ENCODE data around the gene NADSYN1. TPM values are rescaled to one million over a fixed set of nuclear protein-coding genes. Genes with fewer than 3 reads are reported as not detected.

Gene NADSYN1
- total RNA-seq, 1 donor from 2014 or later: 60.5 TPM

DNA sequence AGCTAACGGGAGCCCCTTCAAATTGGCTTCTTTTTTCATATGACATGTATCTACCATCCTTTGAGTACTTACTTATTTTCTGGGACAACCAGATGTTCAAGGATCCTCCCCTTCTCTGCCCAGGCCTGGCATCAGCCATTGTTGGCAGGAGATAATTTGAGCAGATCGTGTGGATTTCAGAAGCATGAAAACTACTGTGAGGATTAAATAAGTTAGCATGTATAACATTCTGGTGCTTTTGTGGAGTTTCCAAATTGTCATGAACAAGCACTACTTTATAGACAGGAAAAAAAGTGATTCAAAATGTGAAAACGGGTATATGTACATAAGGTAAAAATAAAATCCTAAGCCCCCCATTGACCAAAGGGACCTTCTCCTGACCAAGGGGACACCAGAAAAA lies 2.1 kb upstream of the NADSYN1 start:
- DNase-seq (ENCODE audit: low read depth in 2 of 2): no peak

DNA sequence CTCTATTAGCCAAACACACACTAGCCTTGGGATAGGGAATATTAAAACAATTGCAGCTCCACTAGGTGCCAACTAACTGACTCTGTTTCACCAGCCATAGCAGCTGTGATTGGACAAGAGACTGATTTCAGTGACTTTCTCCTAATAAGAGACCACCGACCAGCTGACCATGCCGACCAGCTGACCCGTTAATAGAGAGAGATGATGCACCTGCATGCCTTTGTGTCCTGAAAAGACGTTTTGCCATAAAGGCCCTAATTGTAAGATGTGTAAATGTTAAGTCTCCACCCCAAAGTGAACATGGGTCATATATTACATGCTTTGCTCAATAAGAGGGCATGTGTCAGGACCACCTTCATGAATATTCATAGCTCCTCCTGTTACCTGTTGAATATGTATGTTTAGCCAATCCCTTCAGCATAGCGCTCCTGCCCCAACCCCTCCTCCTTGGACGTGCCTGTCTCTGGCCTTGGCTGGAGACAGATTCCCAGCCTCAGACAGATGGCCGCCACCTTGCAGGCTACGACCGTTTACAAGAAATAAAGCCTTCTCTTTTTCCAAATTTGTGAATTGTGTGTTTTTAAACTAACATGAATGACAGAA lies 1.3 kb upstream of the NADSYN1 start:
- no peak for DNase-seq (ENCODE audit: low read depth in 2 of 2)

DNA sequence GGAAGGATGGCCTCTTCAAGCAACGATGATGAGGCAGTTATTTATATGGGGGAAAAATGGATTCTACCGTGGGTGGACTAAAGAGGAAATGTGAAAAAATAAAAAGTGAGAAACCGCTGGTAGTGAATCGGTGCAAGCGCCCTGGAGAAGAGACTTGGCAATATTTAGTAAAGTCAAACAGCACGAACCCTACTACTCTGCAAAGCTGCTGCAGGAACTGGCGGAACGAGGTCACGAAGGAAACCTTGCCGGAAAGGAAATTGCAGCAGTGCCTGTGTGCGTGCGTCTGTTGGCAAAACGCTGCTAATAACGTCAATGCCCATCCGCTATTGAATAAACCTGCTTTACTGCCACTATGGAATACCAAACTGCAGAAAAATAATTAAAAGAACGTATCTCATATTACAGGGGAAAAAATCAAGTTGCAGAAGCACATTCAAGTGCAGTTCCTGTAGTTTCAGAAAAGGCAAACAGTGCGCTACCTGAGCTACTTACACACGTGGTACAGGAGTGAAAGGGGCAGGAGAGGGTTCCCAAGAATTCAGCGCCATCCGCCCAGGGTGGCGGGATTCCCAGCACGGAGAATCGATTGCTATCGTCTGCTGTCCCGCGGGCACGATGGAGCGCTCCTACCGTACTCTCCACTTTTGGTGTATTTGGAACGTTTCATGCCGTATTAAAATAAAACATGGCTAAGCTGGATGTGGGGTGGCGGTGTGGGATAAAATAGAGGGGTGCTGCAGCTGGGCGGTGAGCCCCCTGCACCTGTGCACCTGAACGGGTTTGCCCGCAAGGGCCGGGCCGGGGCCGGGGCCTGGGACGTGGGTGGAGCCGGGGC lies 585 bp upstream of the NADSYN1 start:
- DNase-seq (ENCODE audit: low read depth in 2 of 2): peak; percentile 48 to 69

DNA sequence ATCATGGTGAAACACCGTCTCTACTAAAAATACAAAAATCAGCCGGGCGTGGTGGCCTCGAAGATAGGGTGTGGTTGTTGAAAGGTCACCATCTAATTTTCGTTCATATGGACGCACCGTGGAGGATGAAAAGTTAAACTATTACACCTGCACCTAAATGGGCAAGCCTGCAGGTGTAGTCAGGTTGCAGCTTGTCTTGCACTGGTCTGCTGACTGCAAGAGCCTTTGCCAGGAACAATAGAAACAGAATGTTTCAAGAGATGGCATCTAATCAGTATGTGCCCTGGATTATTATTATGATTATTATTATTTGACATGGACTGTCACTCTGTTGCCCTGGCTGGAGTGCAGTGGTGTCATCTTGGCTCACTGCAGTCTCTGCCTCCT lies 908 bp downstream of the NADSYN1 start:
- no peak for DNase-seq (ENCODE audit: low read depth in 2 of 2)

DNA sequence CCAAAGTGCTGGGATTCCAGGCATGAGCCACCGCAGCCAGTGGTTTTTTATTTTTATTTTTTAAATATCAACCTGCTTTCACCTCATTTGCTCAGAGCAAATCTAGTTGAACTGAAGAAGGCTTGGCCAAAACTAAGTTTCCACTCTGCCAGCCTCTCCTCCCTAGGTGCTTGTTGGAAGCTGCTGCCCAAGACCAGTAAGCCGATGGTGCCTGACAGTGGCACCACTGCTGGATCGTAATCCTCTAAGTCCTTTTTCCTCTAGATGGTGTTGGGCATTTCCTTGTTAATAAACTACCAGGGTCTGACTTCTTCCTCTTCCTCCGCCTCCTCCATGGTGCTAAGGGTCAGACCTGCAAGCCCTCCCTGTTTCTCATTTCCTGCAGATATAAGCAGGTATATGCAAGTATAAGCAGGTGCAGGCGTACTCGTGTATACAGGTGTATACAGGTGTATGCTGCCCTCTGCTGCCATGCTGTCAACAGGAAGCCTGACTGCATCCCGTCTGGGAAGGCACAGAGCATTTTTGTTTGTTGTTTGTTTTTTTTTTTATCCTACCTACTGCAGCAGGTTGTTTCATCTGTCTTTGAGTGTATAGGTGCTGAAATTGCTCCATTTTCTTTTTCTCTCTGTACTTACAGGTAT lies 1.6 kb downstream of the NADSYN1 start:
- no peak for DNase-seq (ENCODE audit: low read depth in 2 of 2)

DNA sequence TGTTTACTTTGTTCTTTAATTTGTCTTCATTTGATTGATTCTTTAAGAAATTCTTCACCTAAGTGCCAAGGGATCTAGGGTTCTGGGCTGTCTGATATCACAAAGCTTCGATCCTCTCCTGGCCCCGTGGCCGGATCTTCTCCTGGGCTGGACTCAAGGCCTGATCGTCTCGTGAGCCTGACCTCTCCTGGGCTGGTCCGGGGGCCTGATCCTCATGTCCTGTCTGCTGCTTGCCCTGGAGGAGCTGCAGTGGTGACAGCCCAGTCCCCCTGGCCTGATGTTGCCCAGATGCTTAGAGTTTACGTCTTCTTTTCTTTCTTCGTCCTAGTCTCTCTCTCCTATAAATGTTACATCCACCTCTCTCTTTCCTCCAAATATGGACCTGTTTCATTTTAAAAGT lies 3.3 kb downstream of the NADSYN1 start:
- DNase-seq (ENCODE audit: low read depth in 2 of 2): no peak

DNA sequence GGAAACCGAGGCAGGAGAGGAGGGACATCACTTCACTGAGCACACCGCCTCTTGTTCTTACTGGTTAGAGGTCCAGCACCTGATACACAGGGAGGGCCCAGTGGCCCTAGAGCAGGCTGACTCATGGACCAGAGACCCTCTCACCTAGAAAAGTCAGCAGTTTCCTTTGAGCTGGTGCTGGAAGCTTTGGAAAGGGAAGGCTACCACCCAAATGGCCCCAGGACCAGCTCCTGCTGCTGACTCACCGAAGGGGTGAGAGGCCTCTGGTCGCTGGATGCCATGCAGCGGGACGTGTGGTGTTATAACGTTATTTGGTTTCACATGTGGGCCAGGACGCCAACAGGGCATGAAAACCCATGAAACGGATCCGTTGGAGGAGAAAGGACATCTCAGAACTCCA lies 3.8 kb downstream of the NADSYN1 start:
- no peak for DNase-seq (ENCODE audit: low read depth in 2 of 2)

DNA sequence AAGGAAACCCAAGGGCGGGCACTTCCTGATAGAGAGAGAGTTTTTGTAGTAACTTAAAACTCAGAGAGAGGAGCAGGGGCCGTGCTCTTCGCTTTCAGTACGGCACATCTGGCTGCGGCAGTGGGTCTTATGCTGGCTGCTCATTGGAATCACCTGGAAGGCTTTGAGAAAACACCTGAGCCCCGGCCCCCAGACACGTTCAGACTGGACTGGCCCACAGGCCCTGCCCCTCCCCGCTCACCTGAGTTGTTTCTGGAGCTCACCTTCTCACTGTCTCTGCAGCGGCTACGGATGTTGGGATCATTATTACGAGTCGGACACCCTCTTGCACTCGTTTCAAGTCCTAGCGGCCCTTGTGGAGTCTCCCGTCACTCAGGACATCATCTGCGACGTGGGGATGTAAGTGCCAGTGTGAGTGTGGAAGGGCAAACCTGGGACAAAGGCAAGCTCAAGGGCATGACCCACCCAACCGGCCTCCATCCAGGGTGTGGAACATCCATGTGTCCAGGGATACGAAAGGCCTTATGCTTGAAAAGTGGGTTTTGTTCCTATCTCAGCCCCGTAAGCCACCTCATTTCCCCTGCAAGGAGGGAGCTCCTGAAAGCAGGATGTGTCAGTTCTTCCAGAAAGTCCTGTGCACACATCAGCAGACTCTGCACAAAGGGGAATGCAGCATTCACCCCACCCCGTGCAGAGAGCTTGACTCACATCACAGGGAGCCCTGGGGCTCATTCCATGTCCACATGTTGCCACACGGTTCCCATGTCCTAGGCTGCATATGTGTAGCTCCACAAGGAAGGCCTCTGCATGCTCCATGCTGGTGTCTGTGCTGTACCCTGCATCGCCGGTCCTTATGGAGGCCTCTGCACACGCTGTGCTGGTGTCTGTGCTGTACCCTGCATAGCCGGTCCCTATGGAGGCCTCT lies 5.4 kb downstream of the NADSYN1 start:
- no peak for DNase-seq (ENCODE audit: low read depth in 2 of 2)

DNA sequence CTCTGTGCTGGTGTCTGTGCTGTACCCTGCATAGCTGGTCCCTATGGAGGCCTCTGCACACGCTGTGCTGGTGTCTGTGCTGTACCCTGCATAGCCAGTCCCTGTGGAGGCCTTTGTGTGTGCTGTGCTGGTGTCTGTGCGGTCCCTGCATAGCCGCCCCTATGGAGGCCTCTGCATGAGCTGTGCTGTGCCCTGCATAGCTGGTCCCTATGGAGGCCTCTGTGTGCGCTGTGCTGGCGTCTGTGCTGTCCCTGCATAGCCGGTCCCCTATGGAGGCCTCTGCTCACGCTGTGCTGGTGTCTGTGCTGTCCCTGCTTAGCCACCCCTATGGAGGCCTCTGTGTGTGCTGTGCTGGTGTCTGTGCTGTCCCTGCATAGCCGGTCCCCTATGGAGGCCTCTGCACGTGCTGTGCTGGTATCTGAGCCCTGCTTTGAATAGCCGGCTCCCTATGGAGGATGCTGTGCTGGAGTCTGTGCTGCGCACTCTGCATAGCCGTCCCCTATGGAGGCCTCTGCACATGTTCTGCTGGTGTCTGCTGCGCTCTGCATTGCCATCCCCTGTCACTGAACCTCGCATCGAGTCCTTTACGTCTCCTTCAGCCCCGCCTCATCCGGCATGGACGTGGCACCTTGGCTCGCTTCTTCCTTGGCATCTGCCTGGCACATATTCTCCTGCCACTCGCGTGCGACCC lies 6.2 kb downstream of the NADSYN1 start:
- DNase-seq (ENCODE audit: low read depth in 2 of 2): no peak

DNA sequence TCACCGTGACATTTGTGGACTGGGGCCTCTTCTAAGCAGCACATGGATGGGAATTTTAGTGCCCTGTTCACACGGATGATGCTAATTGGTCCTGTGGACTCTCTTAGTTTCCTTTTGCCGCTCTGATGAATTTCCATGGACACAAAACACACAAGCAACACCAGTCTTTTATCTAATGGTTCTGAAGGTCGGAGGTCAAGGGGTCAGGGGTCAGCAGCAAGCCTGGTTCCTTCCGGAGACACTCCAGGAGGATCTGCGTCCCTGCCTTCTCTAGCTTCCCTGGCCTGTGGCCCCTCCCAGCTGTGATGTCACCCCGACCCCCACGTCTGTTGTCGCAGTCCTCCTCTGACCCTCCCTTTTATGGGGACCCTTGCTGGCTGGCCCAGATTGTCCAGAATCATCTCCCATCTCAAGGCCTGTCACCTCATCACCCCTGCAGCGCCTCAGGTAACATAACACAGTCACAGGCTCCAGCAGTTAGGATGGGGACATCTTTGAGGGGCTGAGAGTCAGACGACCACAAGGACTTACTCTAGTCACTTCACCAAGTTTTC lies 6.8 kb downstream of the NADSYN1 start:
- no peak for DNase-seq (ENCODE audit: low read depth in 2 of 2)

DNA sequence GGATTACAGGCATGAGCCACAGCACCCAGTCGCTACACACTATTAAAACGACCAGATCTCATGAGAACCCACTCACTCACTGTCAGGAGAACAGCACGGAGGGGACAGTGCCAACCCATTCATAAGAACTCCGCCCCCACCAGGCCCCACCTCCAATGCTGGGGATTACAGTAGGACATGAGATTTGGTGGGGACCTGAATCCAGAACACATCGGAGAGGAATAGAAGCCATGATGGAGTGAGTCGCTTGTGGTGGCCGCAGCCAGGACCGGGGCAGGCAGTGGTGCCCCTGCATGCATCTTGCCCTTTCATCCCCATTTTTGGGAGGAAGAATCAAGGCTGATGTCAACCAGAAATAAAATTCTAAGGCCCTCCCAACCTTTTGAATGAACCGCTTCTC lies 8.7 kb downstream of the NADSYN1 start:
- no peak for DNase-seq (ENCODE audit: low read depth in 2 of 2)

DNA sequence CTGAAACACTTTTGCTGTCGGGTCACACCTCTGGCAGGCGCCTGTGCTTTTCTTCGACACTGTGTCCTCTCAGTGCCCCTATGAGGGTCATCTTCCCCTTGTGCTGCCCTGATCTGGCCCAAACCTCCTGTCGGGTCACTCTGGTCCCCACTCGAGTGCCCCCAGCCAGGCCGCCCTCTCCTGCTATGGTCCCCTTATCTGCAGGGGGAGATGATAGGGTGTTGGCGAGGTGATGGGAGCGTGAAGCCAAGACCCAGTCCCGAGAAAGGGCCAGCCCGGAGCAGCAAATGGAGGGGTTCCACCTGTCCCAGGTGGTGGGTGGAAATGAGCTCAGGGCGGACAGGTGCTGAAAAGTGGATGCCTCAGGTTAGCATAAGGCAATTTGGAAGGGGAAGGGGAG lies 9.7 kb downstream of the NADSYN1 start:
- no peak for DNase-seq (ENCODE audit: low read depth in 2 of 2)

DNA sequence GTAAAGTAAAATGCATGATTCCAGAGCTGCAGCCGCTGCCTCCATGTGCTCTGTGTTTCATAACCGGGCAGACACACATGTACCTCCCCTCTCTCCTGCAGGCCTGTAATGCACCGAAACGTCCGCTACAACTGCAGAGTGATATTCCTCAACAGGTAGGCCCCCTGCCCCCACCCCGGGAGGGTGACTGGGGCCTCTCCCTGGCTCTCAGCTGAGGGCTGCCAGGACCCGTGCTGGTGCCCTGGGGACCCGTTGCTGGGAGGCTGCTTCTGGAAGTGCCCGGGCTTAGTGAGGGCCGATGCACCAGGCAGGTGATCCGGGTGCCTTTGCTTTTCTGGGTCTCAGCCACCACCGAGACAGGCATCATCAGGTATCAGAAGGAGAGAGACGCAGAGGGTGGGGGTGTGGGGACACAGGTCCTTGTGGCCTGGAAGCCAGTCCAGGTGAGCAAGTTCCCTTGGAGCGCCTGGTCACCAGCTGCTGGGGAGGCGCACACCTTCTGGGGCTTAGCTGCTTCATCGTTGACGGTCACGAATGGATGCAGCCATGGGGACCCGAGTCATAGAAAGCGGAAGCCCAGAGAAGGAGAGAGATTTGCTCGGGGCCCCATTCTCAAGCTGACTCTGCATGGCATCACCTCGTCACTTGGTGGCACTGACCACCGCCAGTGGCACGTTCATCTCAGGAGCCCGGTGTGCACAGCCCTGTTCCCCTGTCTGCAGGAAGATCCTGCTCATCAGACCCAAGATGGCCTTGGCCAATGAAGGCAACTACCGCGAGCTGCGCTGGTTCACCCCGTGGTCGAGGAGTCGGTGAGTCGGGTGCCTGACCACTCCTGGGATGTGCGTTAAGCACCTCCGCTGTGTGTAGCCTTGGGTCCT lies 10.6 kb downstream of the NADSYN1 start:
- DNase-seq (ENCODE audit: low read depth in 2 of 2): no peak

DNA sequence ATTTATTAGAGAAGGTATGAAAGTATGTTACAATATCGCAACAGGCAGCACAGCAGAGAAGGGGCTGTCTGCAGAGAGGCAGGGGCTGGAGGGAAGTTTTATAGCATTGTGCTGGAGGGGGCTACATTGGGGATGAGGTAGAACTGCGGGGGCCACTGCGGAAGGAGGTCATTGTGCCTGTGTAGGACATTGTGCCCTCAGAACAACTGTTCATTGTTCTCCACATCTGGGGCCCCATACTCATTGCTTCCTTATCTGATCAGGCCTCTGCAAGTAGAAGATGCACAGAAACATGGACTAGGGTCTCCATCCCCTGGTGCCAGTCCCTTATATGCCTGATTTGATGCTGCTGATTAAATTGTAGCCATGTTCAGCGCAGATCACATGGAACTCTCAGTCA lies 12.1 kb downstream of the NADSYN1 start:
- DNase-seq (ENCODE audit: low read depth in 2 of 2): no peak

DNA sequence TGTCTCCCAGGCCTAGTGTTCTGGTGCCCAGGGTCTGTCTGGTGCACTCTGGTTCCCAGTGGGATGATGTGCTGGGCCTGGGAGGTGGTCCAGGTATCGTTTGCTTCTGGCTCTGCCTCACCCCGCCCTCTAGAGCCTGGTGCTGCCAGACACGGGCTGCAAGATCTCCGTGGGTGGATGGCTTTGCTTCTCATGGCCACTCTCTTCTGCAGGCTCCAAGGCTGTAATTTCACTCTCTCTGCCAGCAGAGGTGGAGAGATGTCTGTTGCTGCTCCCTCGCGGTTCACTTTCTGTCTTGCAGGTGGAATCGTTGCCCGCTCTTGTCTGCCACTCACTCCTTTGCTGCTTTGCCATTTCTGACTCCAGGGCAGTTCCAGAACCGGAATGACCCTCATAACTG lies 13.4 kb downstream of the NADSYN1 start:
- DNase-seq (ENCODE audit: low read depth in 2 of 2): no peak

DNA sequence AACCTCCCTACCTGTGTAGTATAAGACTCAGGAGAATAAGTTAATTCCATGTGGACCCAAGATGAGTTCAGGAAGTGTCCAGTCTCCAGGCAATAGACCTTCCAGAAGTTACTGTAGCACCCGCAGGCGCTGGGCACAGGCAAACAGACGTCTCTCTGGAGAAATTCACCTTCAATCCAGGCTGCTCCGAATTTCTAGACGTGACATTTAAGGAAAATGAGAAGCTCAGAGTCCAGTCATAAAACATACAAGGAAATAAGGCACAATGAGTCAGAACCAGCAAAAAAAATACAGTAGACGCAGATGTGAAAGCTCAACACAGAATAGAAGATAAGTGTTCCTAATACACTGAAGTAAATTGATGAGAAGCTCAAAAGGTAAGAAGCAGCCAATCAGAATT lies 14.2 kb downstream of the NADSYN1 start:
- DNase-seq (ENCODE audit: low read depth in 2 of 2): no peak

DNA sequence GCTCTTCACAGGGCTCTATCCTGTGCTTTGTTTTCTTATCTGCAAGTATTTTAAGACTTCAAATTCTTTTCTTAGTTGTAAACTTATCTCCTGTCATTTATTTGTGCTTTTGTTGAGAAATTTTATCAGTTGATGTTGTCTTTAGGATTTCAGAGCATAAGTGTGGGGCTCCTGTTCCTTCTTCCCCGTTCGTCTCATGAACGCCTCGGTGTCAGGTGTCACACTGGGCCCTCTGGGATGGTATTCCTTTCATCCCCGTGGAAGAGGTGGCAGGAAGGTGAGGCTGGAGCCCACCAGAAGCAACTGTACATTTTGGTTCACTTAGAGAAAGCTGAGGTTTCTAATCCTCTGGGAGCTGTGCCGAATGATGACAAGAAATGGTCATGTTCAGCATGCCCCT lies 17.9 kb downstream of the NADSYN1 start:
- DNase-seq (ENCODE audit: low read depth in 2 of 2): no peak

DNA sequence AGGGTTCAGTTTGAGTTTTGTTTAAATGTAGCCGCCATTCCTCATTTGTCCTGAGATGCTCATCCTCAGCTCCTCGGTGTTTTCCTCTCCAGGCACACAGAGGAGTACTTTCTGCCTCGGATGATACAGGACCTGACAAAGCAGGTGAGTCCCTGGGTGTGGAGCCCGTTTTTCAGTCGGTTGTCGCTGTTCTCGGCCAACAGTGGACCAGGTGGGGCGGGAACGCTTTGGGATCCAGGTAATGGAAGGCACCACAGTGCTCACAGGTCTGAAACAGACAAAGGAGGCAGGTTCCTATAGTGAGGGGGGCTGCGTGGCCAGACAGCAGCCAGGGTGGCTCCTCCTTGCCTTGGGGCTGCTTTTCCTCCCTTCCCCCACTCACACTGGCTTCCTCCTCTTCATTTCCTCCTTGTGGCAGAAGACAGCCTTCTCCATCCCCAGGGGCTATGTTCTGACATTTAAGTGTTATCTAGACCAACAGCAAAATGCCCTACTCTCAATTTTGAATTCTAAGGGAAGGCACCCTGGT lies 19.4 kb downstream of the NADSYN1 start:
- DNase-seq (ENCODE audit: low read depth in 2 of 2): no peak

DNA sequence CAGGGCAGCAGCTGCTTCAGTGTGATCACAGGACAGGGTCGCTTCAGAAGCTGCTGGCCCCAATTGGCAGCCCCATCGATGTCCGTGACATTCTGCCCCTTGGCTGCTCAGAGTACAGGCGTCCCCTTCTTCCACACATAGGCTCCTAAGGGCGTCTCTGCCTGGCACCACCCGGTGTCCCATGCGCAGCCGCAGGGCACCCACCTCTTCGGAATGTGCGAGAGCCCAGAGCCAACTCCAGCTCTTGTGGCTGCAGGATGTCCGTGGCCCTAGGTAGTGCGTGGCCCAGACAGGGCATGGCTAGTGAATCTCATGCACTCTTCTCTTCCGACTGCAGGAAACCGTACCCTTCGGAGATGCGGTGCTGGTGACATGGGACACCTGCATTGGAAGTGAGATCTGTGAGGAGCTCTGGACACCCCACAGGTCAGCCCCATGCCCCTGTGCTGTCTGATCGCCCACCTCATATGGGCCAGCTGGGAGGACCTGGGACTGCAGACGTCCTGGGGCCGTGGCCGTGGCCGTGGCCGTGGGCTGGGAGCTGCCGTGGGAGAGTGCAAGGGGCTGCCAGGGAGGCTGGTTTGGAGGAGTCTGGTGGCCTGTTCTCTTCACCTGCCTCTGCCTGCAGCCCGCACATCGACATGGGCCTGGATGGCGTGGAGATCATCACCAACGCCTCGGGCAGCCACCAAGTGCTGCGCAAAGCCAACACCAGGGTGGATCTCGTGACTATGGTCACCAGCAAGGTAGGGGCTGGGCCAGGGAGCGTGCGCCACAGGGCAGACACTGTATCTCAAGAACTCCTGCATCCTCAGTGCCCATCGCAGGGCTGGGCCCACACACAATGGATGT lies 20.2 kb downstream of the NADSYN1 start:
- no peak for DNase-seq (ENCODE audit: low read depth in 2 of 2)

Measured in dermis microvascular lymphatic vessel endothelial cell (primary cell).